Loucy (cell line): ENCODE measurements around the gene MEAK7.
"Not testable (repeated sequence)": the region's sequence is repeated elsewhere in the genome, so short reads cannot be mapped to it uniquely, and the experiment has no call there.

Experiments
- H2AFZ ChIP-seq: fragments of 200-600 bp; sonication (generic); 2 replicates; pipeline ENCODE4 v1.6.0; 2016; ENCODE audit warnings: antibody characterized with exemption, mild to moderate bottlenecking, low read length, moderate library complexity
- H3F3A ChIP-seq: fragments of 200-600 bp; 2 replicates; pipeline ENCODE4 v1.6.0; 2016; ENCODE audit warnings: antibody characterized with exemption, low read depth, mild to moderate bottlenecking
- H3K27me3 ChIP-seq: fragments of 200-600 bp; sonication (generic); 2 replicates; pipeline ENCODE4 v1.6.1; 2014; ENCODE audit warnings: low read length, mild to moderate bottlenecking; ENCODE audit not compliant: insufficient read depth, poor library complexity, severe bottlenecking
- H3K36me3 ChIP-seq: fragments of 200-600 bp; sonication (generic); 2 replicates; pipeline ENCODE4 v1.6.1; 2016; ENCODE audit warnings: low read length; ENCODE audit not compliant: insufficient read depth
- H3K4me1 ChIP-seq: fragments of 200-600 bp; sonication (generic); 2 replicates; pipeline ENCODE4 v1.5.1; 2014; ENCODE audit warnings: low read length, mild to moderate bottlenecking; ENCODE audit not compliant: insufficient read depth, poor library complexity, severe bottlenecking
- H3K4me2 ChIP-seq: fragments of 200-600 bp; sonication (generic); 2 replicates; pipeline ENCODE4 v1.6.0; 2014; ENCODE audit warnings: antibody characterized with exemption, low read length, low read depth, mild to moderate bottlenecking; ENCODE audit not compliant: poor library complexity, severe bottlenecking
- H3K4me3 ChIP-seq: fragments of 200-600 bp; sonication (generic); 2 replicates; pipeline ENCODE4 v1.5.1; 2014; ENCODE audit warnings: low read length, mild to moderate bottlenecking, mixed read lengths; ENCODE audit not compliant: poor library complexity, severe bottlenecking
- H3K79me2 ChIP-seq: fragments of 200-600 bp; sonication (generic); 2 replicates; pipeline ENCODE4 v1.6.1; 2014; ENCODE audit warnings: low read length; ENCODE audit not compliant: insufficient read depth
- H3K9ac ChIP-seq: fragments of 200-600 bp; sonication (generic); 2 replicates; pipeline ENCODE4 v1.6.0; 2014; ENCODE audit warnings: mild to moderate bottlenecking, low read depth, low read length, moderate library complexity; ENCODE audit not compliant: poor library complexity, severe bottlenecking
- H3K9me2 ChIP-seq: fragments of 200-600 bp; sonication (generic); replicated peaks from 2 replicates; pipeline ENCODE4 v1.6.1; 2016; ENCODE audit warnings: low read depth, low read length, mixed read lengths
- H3K9me3 ChIP-seq: fragments of 200-600 bp; sonication (generic); 2 replicates; pipeline ENCODE4 v1.6.1; 2014; ENCODE audit warnings: mild to moderate bottlenecking, antibody characterized with exemption, low read length, low read depth; ENCODE audit not compliant: insufficient read depth
- H4K20me1 ChIP-seq: fragments of 200-600 bp; sonication (generic); 2 replicates; pipeline ENCODE4 v1.6.0; 2014; ENCODE audit warnings: antibody characterized with exemption, low read length, mild to moderate bottlenecking; ENCODE audit not compliant: insufficient read depth, poor library complexity, severe bottlenecking
- EZH2phosphoT487 ChIP-seq: fragments of 200-600 bp; IDR thresholded peaks from 2 replicates; pipeline ENCODE4 v1.6.1; 2018; ENCODE audit warnings: antibody characterized with exemption, mild to moderate bottlenecking, moderate library complexity, borderline replicate concordance
- TF ChIP-seq, protein P1 (sequence below): fragments of 200-600 bp; sonication (generic); conservative IDR thresholded peaks from 2 replicates; pipeline ENCODE4 v1.5.1; 2014; ENCODE audit warnings: mild to moderate bottlenecking, antibody characterized with exemption, low read length

Gene MEAK7

DNA sequence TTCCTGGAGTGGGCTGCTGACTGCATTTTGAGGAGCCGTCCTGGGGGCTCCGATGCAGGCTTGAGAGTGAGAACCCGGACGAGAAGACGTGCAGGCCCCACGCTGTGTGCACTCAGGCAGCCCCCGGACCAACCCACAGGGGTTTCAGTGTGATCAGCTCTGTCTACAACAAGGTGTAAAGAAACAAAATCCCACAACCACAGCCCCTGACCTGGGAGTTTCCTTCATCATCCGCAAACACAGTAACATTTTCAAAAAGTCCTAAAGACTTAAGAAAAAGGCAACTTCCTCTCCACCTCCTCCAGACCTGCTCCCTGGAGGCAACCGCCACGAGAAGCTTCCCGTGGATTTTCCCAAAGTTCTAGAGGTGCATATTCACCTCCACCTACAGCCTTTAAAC lies 15.4 kb upstream of the MEAK7 start:
- H2AFZ ChIP-seq: no peak overlapping the region
- no peak overlapping the region for H3K4me2 ChIP-seq
- no peaks in the 10 kb centered on the region for H3K9me3 ChIP-seq
- H3K9ac ChIP-seq: no peak overlapping the region
- H3F3A ChIP-seq: no peaks in the 10 kb centered on the region
- no peaks in the 10 kb centered on the region for H3K27me3 ChIP-seq
- no peak for TF ChIP-seq EZH2phosphoT487
- TF ChIP-seq, protein P1, sequence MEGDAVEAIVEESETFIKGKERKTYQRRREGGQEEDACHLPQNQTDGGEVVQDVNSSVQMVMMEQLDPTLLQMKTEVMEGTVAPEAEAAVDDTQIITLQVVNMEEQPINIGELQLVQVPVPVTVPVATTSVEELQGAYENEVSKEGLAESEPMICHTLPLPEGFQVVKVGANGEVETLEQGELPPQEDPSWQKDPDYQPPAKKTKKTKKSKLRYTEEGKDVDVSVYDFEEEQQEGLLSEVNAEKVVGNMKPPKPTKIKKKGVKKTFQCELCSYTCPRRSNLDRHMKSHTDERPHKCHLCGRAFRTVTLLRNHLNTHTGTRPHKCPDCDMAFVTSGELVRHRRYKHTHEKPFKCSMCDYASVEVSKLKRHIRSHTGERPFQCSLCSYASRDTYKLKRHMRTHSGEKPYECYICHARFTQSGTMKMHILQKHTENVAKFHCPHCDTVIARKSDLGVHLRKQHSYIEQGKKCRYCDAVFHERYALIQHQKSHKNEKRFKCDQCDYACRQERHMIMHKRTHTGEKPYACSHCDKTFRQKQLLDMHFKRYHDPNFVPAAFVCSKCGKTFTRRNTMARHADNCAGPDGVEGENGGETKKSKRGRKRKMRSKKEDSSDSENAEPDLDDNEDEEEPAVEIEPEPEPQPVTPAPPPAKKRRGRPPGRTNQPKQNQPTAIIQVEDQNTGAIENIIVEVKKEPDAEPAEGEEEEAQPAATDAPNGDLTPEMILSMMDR: no peak
- H3K9me2 ChIP-seq: no peaks in the 10 kb centered on the region
- peaks cover 3% of the 10 kb centered on the region for H3K4me1 ChIP-seq
- no peak overlapping the region for H3K4me3 ChIP-seq
- H3K79me2 ChIP-seq: no peaks in the 10 kb centered on the region
- H3K36me3 ChIP-seq: no peaks in the 10 kb centered on the region
- H4K20me1 ChIP-seq: no peaks in the 10 kb centered on the region

GRCh38 chr16:84518804-84519341 lies 14.4 kb upstream of the MEAK7 start:
- peaks cover 12% of the 10 kb centered on the region for H3K4me1 ChIP-seq
- H3K9me3 ChIP-seq: no peaks in the 10 kb centered on the region
- H3K36me3 ChIP-seq: no peaks in the 10 kb centered on the region
- H3K9me2 ChIP-seq: no peaks in the 10 kb centered on the region
- TF ChIP-seq, protein P1: no peak
- no peak for TF ChIP-seq EZH2phosphoT487
- no peak overlapping the region for H3K4me3 ChIP-seq
- no peak overlapping the region for H3K9ac ChIP-seq
- H3K79me2 ChIP-seq: no peaks in the 10 kb centered on the region
- no peaks in the 10 kb centered on the region for H3K27me3 ChIP-seq
- no peaks in the 10 kb centered on the region for H4K20me1 ChIP-seq
- no peak overlapping the region for H2AFZ ChIP-seq
- H3F3A ChIP-seq: no peaks in the 10 kb centered on the region
- no peak overlapping the region for H3K4me2 ChIP-seq

GRCh38 chr16:84518220-84518619 lies 13.8 kb upstream of the MEAK7 start:
- H4K20me1 ChIP-seq, H3K9ac ChIP-seq, H3K9me3 ChIP-seq, H3K4me3 ChIP-seq, H3K79me2 ChIP-seq, H3K4me2 ChIP-seq, H3K27me3 ChIP-seq, H3K9me2 ChIP-seq, H3F3A ChIP-seq, H2AFZ ChIP-seq, H3K36me3 ChIP-seq: not testable (repeated sequence)
- peaks cover 12% of the 10 kb centered on the region for H3K4me1 ChIP-seq

DNA sequence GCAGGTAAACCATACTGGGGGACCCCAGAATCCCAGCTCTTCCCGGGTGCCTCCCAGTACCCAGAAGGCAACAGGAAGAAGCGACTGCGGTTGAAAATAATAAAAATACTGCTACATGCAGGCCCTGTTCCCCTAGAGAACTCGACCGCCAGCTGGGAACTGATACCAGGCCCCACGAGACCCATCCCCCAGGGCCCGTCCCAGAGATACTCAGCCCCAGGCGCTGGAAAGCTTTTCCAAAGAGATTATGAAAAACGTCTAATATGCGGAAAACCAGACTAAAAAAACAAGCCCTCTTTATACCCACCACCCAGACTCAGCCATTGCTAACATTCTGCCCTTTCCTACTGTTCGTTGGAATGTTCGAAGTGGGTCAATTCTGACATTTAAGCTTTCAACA lies 12.9 kb upstream of the MEAK7 start:
- peaks cover 12% of the 10 kb centered on the region for H3K4me1 ChIP-seq
- H3K4me3 ChIP-seq: no peak overlapping the region
- no peak overlapping the region for H3K4me2 ChIP-seq
- no peaks in the 10 kb centered on the region for H3K79me2 ChIP-seq
- H3K9me2 ChIP-seq: no peaks in the 10 kb centered on the region
- no peak overlapping the region for H3K9ac ChIP-seq
- no peaks in the 10 kb centered on the region for H4K20me1 ChIP-seq
- H2AFZ ChIP-seq: no peak overlapping the region
- TF ChIP-seq, protein P1: no peak
- TF ChIP-seq EZH2phosphoT487: no peak
- H3K9me3 ChIP-seq: no peaks in the 10 kb centered on the region
- no peaks in the 10 kb centered on the region for H3F3A ChIP-seq
- no peaks in the 10 kb centered on the region for H3K36me3 ChIP-seq
- no peaks in the 10 kb centered on the region for H3K27me3 ChIP-seq
